NCI-H748 (cell line): ENCODE data around the gene WNT3A.

Source experiments
- DNase-seq: peaks from one replicate; lab custom pipeline; 2025; ENCODE audit not compliant: unreplicated experiment; lab: John Stamatoyannopoulos, UW

The WNT3A gene

GRCh38 chr1:227999056-227999930, 7.5 kb upstream of the WNT3A start:
- DNase-seq, result peak; percentile 59

- DNase-seq, result no peak
Observed at GRCh38 chr1:228000416-228000815, 6.4 kb upstream of the WNT3A start.

- no peak for DNase-seq
Observed at GRCh38 chr1:228000836-228001563, 5.8 kb upstream of the WNT3A start.

GRCh38 chr1:228001738-228002535, 4.9 kb upstream of the WNT3A start:
- no peak for DNase-seq

GRCh38 chr1:228002792-228003191, 4.0 kb upstream of the WNT3A start:
- DNase-seq, result no peak

GRCh38 chr1:228003461-228004330, 3.1 kb upstream of the WNT3A start:
- DNase-seq, result no peak

- DNase-seq, result peak; percentile 28
Observed at GRCh38 chr1:228004331-228004855, 2.4 kb upstream of the WNT3A start.

- no peak for DNase-seq
Observed at GRCh38 chr1:228004856-228005462, 1.8 kb upstream of the WNT3A start.

- no peak for DNase-seq
Observed at GRCh38 chr1:228005511-228006033, 1.2 kb upstream of the WNT3A start.

- DNase-seq, result no peak
Observed at GRCh38 chr1:228006034-228006785, 588 bp upstream of the WNT3A start.

GRCh38 chr1:228007049-228007800, 427 bp downstream of the WNT3A start:
- DNase-seq, result peak; percentile 27

GRCh38 chr1:228007801-228008341, 1.1 kb downstream of the WNT3A start:
- DNase-seq, result no peak

GRCh38 chr1:228008391-228009115, 1.8 kb downstream of the WNT3A start:
- DNase-seq, result no peak

- DNase-seq, result no peak
Observed at GRCh38 chr1:228009116-228009827, 2.5 kb downstream of the WNT3A start.

- DNase-seq, result no peak
Observed at GRCh38 chr1:228009828-228010775, 3.3 kb downstream of the WNT3A start.
